HepG2 (cell line): ENCODE results near the gene TXNL4B. TPM values are rescaled to one million over a fixed set of nuclear protein-coding genes. Genes with fewer than 3 reads are reported as not detected.
A peak's percentile ranks its signal among the peaks of the same experiment; 100 is the strongest.

Experiments used
- ATAD3A ChIP-seq: sonication (generic); formaldehyde crosslinking; IDR thresholded peaks from 2 replicates; pipeline ENCODE4 v1.4.0; 2020; ENCODE audit warnings: missing genetic modification reagents
- NFYC ChIP-seq: IDR thresholded peaks from 2 replicates; pipeline ENCODE4 v1.6.1; 2016; ENCODE audit warnings: missing genetic modification reagents, missing compliant biosample characterization
- RFX3 ChIP-seq: IDR thresholded peaks from 2 replicates; pipeline ENCODE4 v1.6.1; 2016; ENCODE audit warnings: missing biosample characterization, missing genetic modification reagents
- SCMH1 ChIP-seq: sonication (generic); formaldehyde crosslinking; IDR thresholded peaks from 2 replicates; pipeline ENCODE4 v1.9.0; 2021; ENCODE audit warnings: missing genetic modification reagents, mild to moderate bottlenecking, borderline replicate concordance
- YEATS4 ChIP-seq: sonication (generic); formaldehyde crosslinking; IDR thresholded peaks from 2 replicates; pipeline ENCODE4 v1.4.0; 2020; ENCODE audit warnings: missing genetic modification reagents, borderline replicate concordance
- ZNF10 ChIP-seq: sonication (generic); formaldehyde crosslinking; IDR thresholded peaks from 2 replicates; pipeline ENCODE4 v1.4.0; 2020; ENCODE audit warnings: mild to moderate bottlenecking, low read depth, missing genetic modification reagents, borderline replicate concordance
- ZNF652 ChIP-seq: IDR thresholded peaks from 2 replicates; pipeline ENCODE4 v1.6.1; 2016; ENCODE audit warnings: low read depth, borderline replicate concordance
- ZNF781 ChIP-seq: sonication (generic); formaldehyde crosslinking; IDR thresholded peaks from 2 replicates; pipeline ENCODE4 v1.5.1; 2020; ENCODE audit warnings: borderline replicate concordance, mild to moderate bottlenecking, missing genetic modification reagents; ENCODE audit errors: not compliant biosample characterization
- ZNF782 ChIP-seq: sonication (generic); formaldehyde crosslinking; IDR thresholded peaks from 2 replicates; pipeline ENCODE4 v1.4.0; 2020; ENCODE audit warnings: missing genetic modification reagents, mild to moderate bottlenecking, borderline replicate concordance
- polyA plus RNA-seq, 8 experiments: library from polyadenylated mRNA; depleted of rRNA in 3 of 8; stranded (reverse) in 7 of 8; unstranded in 1 of 8; fragments of >200 nt; fragmentation: Illumina TruSeq in 4 of 8; extraction: Trizol in 4 of 8; gene quantifications; 2 replicates each; pipeline versions ENCODE4 v1.2.1 to v1.2.3, GENCODE V29; 2011 to 2016; ENCODE audit warnings: low read depth in 4 of 8, missing spikeins in 1 of 8, mixed read lengths in 1 of 8; ENCODE audit not compliant: insufficient read depth in 1 of 8
- total RNA-seq, 5 experiments: library from RNA; depleted of rRNA; stranded (reverse); fragments of >200 nt; fragmentation: Illumina TruSeq; extraction: Trizol; gene quantifications; 2 replicates each; pipeline ENCODE4 v1.2.3, GENCODE V29; 2016; ENCODE audit warnings: low read depth in 1 of 5
- TF ChIP-seq, protein P1 (sequence below), 2 experiments: fragments of 450-650 bp in 1 of 2; sonication (generic) in 1 of 2; formaldehyde crosslinking in 1 of 2; IDR thresholded peaks; 2 replicates each; pipeline versions ENCODE4 v1.6.1 to v1.8.0; 2016 to 2022; ENCODE audit warnings: antibody characterized with exemption in 1 of 2, mild to moderate bottlenecking in 1 of 2, missing genetic modification reagents in 1 of 2
- TF ChIP-seq, protein P2 (sequence below): sonication (generic); formaldehyde crosslinking; IDR thresholded peaks from 2 replicates; pipeline ENCODE4 v1.4.0; 2020; ENCODE audit warnings: missing genetic modification reagents, borderline replicate concordance
- TF ChIP-seq, protein P3 (sequence below): sonication (generic); formaldehyde crosslinking; IDR thresholded peaks from 2 replicates; pipeline ENCODE4 v1.5.1; 2020; ENCODE audit warnings: missing genetic modification reagents, mild to moderate bottlenecking, borderline replicate concordance
- TF ChIP-seq, protein P4 (sequence below): sonication (generic); formaldehyde crosslinking; IDR thresholded peaks from 2 replicates; pipeline ENCODE4 v1.8.1; 2023; ENCODE audit warnings: mild to moderate bottlenecking, moderate library complexity, missing genetic modification reagents

Gene TXNL4B
- total and polyA plus RNA-seq, 2 of the 13 experiments (the other 11 are each of a cell fraction or from before 2014, with no cell fraction given), result 17.4 to 18.3 TPM

DNA sequence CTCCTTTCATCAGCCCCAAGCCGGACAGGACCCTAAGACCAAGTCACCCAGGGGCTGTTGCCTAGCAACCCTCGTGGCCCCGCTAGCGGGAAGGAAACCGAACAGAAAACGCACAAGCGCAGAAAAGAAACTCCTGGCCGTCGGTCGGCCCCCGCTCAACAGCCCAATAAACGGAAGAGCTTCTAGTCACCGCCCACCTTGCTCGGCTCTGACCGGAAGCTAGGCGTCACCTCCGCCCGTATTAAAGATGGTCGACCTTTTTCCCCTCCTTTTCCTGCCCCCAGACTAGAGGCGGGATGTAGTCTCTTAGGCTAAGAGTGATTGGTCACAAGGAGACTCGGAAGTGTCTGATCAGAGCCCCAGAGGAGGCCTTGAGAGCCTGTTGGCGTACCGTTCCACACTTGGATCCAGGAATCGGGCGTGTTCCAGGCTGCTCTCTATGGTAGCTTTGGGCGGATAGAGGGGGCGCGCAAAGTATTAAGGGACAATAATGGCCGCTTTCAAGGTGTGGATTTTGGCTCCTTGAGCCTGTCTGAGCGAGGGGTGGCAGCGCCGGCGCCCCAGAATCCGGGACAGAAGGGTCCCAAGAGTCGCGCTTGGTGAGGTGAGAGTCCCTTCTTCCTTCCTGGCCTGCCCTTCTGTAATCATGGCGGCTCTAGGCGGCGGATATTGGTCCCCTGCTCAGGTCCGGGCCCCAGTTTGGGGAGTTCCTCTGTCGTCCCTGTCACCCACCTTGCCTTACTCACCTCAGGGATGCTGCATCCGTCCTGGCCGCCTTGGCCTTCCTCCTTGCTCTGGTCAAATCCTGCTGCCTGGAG is at the start of gene TXNL4B, which contains the start of gene DHX38 (continued):
- TF ChIP-seq, protein P1, sequence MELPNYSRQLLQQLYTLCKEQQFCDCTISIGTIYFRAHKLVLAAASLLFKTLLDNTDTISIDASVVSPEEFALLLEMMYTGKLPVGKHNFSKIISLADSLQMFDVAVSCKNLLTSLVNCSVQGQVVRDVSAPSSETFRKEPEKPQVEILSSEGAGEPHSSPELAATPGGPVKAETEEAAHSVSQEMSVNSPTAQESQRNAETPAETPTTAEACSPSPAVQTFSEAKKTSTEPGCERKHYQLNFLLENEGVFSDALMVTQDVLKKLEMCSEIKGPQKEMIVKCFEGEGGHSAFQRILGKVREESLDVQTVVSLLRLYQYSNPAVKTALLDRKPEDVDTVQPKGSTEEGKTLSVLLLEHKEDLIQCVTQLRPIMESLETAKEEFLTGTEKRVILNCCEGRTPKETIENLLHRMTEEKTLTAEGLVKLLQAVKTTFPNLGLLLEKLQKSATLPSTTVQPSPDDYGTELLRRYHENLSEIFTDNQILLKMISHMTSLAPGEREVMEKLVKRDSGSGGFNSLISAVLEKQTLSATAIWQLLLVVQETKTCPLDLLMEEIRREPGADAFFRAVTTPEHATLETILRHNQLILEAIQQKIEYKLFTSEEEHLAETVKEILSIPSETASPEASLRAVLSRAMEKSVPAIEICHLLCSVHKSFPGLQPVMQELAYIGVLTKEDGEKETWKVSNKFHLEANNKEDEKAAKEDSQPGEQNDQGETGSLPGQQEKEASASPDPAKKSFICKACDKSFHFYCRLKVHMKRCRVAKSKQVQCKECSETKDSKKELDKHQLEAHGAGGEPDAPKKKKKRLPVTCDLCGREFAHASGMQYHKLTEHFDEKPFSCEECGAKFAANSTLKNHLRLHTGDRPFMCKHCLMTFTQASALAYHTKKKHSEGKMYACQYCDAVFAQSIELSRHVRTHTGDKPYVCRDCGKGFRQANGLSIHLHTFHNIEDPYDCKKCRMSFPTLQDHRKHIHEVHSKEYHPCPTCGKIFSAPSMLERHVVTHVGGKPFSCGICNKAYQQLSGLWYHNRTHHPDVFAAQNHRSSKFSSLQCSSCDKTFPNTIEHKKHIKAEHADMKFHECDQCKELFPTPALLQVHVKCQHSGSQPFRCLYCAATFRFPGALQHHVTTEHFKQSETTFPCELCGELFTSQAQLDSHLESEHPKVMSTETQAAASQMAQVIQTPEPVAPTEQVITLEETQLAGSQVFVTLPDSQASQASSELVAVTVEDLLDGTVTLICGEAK (IDR thresholded peaks at IDR 0.05), result peak; percentile 84
- TF ChIP-seq, protein P1 (CRISPR knock-in tag; IDR thresholded peaks at IDR 0.05), result no peak
- TF ChIP-seq, protein P2, sequence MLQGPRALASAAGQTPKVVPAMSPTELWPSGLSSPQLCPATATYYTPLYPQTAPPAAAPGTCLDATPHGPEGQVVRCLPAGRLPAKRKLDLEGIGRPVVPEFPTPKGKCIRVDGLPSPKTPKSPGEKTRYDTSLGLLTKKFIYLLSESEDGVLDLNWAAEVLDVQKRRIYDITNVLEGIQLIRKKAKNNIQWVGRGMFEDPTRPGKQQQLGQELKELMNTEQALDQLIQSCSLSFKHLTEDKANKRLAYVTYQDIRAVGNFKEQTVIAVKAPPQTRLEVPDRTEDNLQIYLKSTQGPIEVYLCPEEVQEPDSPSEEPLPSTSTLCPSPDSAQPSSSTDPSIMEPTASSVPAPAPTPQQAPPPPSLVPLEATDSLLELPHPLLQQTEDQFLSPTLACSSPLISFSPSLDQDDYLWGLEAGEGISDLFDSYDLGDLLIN (CRISPR knock-in tag), result no peak; the same call in 1 of the 2 replicates
- TF ChIP-seq ZNF10 (no peak), NFYC (CRISPR knock-in tag) (peak; percentile 95), ATAD3A (CRISPR knock-in tag) (no peak; the same call in 1 of the 2 replicates), ZNF652 (peak; percentile 10; the same call in 1 of the 2 replicates), SCMH1 (no peak), ZNF782 (CRISPR knock-in tag) (no peak), YEATS4 (CRISPR knock-in tag) (no peak; the same call in 1 of the 2 replicates), RFX3 (CRISPR knock-in tag) (peak; percentile 78), ZNF781 (CRISPR knock-in tag) (peak; percentile 90)
- TF ChIP-seq, protein P3, sequence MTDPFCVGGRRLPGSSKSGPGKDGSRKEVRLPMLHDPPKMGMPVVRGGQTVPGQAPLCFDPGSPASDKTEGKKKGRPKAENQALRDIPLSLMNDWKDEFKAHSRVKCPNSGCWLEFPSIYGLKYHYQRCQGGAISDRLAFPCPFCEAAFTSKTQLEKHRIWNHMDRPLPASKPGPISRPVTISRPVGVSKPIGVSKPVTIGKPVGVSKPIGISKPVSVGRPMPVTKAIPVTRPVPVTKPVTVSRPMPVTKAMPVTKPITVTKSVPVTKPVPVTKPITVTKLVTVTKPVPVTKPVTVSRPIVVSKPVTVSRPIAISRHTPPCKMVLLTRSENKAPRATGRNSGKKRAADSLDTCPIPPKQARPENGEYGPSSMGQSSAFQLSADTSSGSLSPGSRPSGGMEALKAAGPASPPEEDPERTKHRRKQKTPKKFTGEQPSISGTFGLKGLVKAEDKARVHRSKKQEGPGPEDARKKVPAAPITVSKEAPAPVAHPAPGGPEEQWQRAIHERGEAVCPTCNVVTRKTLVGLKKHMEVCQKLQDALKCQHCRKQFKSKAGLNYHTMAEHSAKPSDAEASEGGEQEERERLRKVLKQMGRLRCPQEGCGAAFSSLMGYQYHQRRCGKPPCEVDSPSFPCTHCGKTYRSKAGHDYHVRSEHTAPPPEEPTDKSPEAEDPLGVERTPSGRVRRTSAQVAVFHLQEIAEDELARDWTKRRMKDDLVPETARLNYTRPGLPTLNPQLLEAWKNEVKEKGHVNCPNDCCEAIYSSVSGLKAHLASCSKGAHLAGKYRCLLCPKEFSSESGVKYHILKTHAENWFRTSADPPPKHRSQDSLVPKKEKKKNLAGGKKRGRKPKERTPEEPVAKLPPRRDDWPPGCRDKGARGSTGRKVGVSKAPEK (CRISPR knock-in tag), result no peak
- TF ChIP-seq, protein P4, sequence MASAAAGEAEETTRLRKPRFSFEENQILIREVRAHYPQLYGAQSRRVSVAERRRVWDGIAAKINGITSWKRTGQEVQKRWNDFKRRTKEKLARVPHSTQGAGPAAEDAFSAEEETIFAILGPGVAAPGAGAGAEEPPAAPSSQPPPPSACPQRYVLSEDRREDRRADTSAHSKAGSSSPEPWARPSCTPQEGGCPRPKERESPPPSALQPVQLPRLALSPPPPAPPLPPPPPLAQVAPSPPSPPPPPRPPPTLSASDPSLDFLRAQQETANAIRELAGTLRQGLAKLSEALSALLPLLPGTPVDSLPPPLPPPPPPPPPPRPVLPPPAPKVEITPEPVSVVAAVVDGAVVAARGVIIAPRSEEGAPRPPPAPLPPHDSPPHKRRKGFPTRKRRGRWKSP (CRISPR knock-in tag), result peak; percentile 27
